Stimulated activated CD8-positive, alpha-beta memory T cell treated with anti-CD3 and anti-CD28 coated beads, Interleukin-4, amount 100 ng/mL, for 4 hours (primary cell): ENCODE results near the gene TMLHE.
"Not testable (repeated sequence)": the region's sequence is repeated elsewhere in the genome, so short reads cannot be mapped to it uniquely, and the experiment has no call there.

Experiments
- DNase-seq, 2 donors: peaks; one replicate each; pipeline ENCODE4 v3.0.0-alpha.2; 2020; ENCODE audit warnings: low read depth in 2 of 2, low spot score in 1 of 2

Gene TMLHE

GRCh38 chrX:155612312-155613224, at the start of gene TMLHE, which contains the start of gene SPRY3:
TSS of gene TMLHE (minus strand) at chrX:155612952. CDS start at chrX:155545276, 67,676 bp downstream.
TSS of gene SPRY3 (plus strand) at chrX:155612586.
- peak; percentile 4 to 9 for DNase-seq

DNA sequence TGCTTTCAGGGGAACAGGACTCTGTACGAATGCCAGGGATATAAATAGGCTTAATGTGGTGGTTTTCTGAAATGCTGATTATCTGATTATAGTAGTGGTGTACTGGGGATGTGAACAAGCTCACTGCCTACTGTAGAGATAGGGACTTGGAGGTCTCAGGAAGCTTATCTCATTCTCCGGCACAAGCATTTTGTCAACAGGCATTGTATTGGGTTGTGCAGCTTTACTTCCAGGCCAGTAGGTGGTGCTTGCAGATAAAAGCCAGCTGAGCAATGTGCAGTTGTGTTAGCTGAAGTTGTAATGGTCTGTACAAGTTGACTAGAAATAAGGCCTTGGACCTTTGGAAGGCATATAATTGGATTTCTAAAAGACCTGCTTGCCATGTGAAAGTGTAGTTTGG, 49.5 kb upstream of the TMLHE start:
- DNase-seq = no peak

DNA sequence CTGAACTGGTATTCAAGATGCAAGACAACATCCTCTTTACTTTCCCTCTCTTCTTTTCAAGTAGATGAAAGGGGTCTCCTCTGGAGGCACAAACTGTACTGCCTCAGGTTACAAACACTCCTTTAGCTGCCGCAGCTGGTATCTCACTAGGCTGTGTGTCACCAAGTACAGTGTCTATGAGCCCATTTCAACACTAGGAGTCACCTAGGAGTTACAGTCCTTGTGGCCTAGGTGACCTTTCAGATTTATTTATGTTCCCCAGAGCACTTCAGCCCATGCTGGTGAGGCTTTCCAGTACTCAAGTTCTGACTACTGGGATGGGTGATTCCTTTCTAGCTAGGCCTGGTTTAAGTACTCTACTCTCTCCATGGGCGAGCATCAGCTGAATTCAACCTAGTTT, 32.4 kb upstream of the TMLHE start:
- DNase-seq = no peak

GRCh38 chrX:155643240-155643639, 30.5 kb upstream of the TMLHE start:
- DNase-seq = no peak

DNA sequence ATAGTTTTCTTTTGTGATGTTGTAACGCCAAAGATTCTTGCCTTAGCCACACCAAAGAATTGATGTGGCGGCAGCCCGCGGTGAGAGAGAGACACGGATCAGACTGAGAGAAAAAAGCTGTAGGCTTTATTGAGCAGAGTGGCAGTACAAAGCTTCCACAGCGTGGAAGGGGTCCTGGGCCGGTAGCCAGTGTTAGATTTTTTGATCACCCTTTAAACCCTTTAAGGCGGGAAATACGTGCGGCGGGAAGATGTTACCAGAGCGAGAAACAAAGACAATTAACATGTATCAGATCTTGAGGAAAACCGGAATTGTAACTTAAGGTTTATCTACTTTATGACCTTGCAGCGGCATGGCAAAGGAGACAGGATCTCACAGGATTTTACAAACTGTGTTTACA, 28.6 kb upstream of the TMLHE start:
- DNase-seq = not testable (repeated sequence)

DNA sequence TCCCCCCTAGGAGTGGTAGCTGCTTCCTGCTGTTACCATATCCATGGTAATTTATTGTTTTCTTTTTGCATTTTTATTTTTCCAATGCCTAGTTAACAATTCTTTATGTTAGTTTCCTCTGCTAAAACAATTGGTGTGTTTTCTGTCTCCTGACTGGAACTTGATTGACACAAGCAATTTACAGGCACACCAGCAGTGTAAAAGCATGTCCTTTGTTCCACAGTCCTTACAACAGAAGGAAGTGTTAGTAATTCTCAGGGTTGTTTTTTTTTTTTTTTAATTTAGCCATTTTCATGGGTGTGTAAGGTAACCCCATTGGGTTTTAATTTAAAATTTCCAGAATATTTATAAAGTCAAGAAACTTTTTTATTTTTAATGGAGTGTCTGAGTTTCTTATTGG, 25.0 kb upstream of the TMLHE start:
- no peak for DNase-seq

- DNase-seq = not testable (repeated sequence)
Measured at GRCh38 chrX:155635019-155635418, 22.3 kb upstream of the TMLHE start.

GRCh38 chrX:155632431-155633100, 19.8 kb upstream of the TMLHE start:
- no peak for DNase-seq

DNA sequence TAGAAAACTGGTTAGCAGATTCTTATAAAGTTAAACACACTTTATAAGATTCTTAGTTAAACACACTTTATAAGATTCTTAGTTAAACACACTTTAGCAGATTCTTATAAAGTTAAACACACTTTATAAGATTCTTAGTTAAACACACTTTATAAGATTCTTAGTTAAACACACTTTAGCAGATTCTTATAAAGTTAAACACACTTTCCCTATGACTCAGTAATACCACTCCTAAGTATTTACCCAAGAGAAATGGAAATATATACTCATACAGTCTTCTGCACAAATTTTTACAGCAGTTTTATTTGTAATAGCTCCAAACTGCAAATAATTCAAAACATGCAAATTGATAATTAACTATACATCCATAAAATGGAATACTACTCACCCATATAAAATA, 7.4 kb upstream of the TMLHE start:
- not testable (repeated sequence) for DNase-seq

DNA sequence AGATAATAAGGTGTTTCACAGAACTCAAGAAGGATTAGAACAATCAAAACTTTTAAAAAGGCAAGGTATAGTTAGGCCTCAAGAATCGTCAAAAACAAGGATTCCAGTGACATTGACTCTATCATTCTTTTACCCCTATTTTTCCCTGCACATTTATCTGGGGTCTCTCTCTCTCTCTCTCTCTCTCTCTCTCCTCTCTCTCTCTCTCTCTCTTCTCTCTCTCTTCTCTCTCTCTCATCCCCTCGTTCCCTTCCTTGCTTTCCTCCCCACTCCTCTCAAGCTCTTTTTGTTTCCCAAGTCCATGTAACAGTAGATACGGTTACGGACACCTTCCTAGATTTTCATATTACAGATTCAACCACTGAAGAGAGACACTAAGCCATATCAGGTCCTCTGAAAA, 3.2 kb upstream of the TMLHE start:
- DNase-seq = no peak

- no peak for DNase-seq
Measured at GRCh38 chrX:155613927-155614559, 1.3 kb upstream of the TMLHE start.

GRCh38 chrX:155611302-155611701, 1.4 kb downstream of the TMLHE start:
- no peak for DNase-seq

DNA sequence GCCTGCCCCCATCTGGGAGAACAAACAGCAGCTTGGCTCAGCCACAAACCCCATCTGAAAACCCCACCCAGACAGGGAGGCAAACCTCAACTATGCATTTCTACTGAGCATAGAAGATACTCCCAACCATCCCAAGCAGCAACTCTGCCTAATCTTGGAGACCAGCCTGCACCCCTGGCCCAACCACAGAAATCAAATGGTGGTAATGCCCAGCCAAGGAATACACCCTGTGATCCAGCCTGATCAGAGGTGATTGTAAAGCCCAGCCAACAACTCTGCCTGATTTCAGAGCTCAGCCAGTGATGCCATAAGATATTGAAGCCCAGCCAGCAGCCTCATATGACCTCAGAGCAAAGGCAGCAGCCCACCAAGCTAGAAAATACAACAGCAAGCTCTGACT, 19.8 kb downstream of the TMLHE start:
- no peak for DNase-seq

DNA sequence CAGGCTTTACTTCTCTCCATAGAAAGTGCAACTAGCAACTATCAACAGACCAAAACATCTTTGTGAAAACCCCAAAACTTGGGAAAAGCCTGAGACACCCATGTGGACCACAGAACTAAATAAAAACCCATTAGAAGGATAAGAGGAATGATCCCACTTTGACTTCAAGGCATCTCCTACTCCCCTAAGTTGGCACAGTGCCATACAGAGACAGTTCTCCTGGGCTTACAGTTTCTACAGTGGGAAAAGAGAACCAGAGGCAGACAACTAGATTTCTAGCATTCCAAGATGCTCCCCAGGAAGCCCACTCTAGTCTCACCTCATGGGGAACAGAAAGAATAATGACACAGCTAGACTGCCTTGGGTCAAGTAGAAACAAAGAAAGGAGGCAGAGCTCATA, 20.4 kb downstream of the TMLHE start:
- no peak for DNase-seq

GRCh38 chrX:155577682-155578081, 35.1 kb downstream of the TMLHE start:
- no peak for DNase-seq

- DNase-seq = no peak
Measured at GRCh38 chrX:155563099-155563498, 49.7 kb downstream of the TMLHE start.

- DNase-seq = no peak
Measured at GRCh38 chrX:155544881-155545280, 67.9 kb downstream of the TMLHE start.

- no peak for DNase-seq
Measured at GRCh38 chrX:155535866-155536265, 76.9 kb downstream of the TMLHE start.

GRCh38 chrX:155534800-155535199, 78.0 kb downstream of the TMLHE start:
- DNase-seq = no peak

- not testable (repeated sequence) for DNase-seq
Measured at GRCh38 chrX:155527023-155527422, 85.7 kb downstream of the TMLHE start.

GRCh38 chrX:155514225-155514624, 98.5 kb downstream of the TMLHE start:
- DNase-seq = no peak

GRCh38 chrX:155505296-155505695, 107.5 kb downstream of the TMLHE start:
- DNase-seq = no peak
